BLaER1 treated with 17β-estradiol and CSF1 and Interleukin-3, amounts not matched to agents 10 nM and 100 nM (cell line): ENCODE results near the gene POLR3G.

ENCODE experiments used
- H3K27ac ChIP-seq, 11 experiments: shearing (Covaris generic); formaldehyde crosslinking; 2 replicates each; pipeline ENCODE4 v1.8.1; 2022
- H3K27me3 ChIP-seq, 11 experiments: shearing (Covaris generic); formaldehyde crosslinking; 2 replicates each; pipeline ENCODE4 v1.8.1; 2022
- H3K36me3 ChIP-seq, 11 experiments: shearing (Covaris generic); formaldehyde crosslinking; 2 replicates each; pipeline ENCODE4 v1.8.1; 2022
- H3K4me1 ChIP-seq, 10 experiments: shearing (Covaris generic); formaldehyde crosslinking; 2 replicates each; pipeline ENCODE4 v1.8.1; 2022
- H3K4me2 ChIP-seq, 11 experiments: shearing (Covaris generic); formaldehyde crosslinking; 2 replicates each; pipeline ENCODE4 v1.8.1; 2022
- H3K4me3 ChIP-seq, 10 experiments: shearing (Covaris generic); formaldehyde crosslinking; 2 replicates each; pipeline ENCODE4 v1.8.1; 2022
- H3K9ac ChIP-seq, 11 experiments: shearing (Covaris generic); formaldehyde crosslinking; 2 replicates each; pipeline ENCODE4 v1.8.1; 2022
- H3K9me3 ChIP-seq, 11 experiments: shearing (Covaris generic); formaldehyde crosslinking; replicated peaks in 1 of 11; 2 replicates each; pipeline ENCODE4 v1.8.1; 2022
- H4K20me1 ChIP-seq, 11 experiments: shearing (Covaris generic); formaldehyde crosslinking; 2 replicates each; pipeline ENCODE4 v1.8.1; 2022
- Cebpa-rat ChIP-seq, 11 experiments: shearing (Covaris generic); IDR thresholded peaks; 2 replicates each; pipeline ENCODE4 v1.8.1; 2022

The POLR3G gene

GRCh38 chr5:90474235-90475107, at the start of gene POLR3G, which contains the start of gene MBLAC2:
TSS of gene POLR3G (plus strand) at chr5:90474864. CDS start at chr5:90485568, 10,704 bp downstream.
TSS of gene MBLAC2 (minus strand) at chr5:90474771. CDS start at chr5:90474292, 479 bp downstream.
- H3K9me3 ChIP-seq: peaks cover 0 to 18% (median 5%) of the 10 kb centered on the region in 11 experiments; a peak in 11 of 22 replicates
- H3K27ac ChIP-seq: peak within 1 kb of the TSS in 10 of 11 experiments; percentile 62 to 88 (median 84); a peak in 21 of 22 replicates
- peaks cover 0 to 32% (median 9%) of the 10 kb centered on the region in 11 experiments; a peak in 12 of 22 replicates for H3K36me3 ChIP-seq
- no peak for TF ChIP-seq Cebpa-rat (IDR thresholded peaks at IDR 0.05)
- peak within 1 kb of the TSS; percentile 73 to 91 (median 83) for H3K4me3 ChIP-seq
- no peaks in the 10 kb centered on the region for H3K27me3 ChIP-seq
- peaks cover 11 to 41% (median 31%) of the 10 kb centered on the region in 10 experiments for H3K4me1 ChIP-seq
- peak within 1 kb of the TSS; percentile 87 to 99 (median 91) for H3K4me2 ChIP-seq
- no peaks in the 10 kb centered on the region for H4K20me1 ChIP-seq
- peak within 1 kb of the TSS; percentile 75 to 89 (median 83) for H3K9ac ChIP-seq

GRCh38 chr5:90434116-90434714, 40.4 kb upstream of the POLR3G start:
- no peak overlapping the region for H3K4me3 ChIP-seq
- H3K4me1 ChIP-seq: no peaks in the 10 kb centered on the region
- H3K4me2 ChIP-seq: no peak overlapping the region
- no peaks in the 10 kb centered on the region for H3K36me3 ChIP-seq
- TF ChIP-seq Cebpa-rat (IDR thresholded peaks at IDR 0.05): no peak
- no peak overlapping the region for H3K27ac ChIP-seq
- H3K27me3 ChIP-seq: no peaks in the 10 kb centered on the region
- H4K20me1 ChIP-seq: no peaks in the 10 kb centered on the region
- no peak overlapping the region for H3K9ac ChIP-seq
- H3K9me3 ChIP-seq: no peaks in the 10 kb centered on the region

- no peak for TF ChIP-seq Cebpa-rat (IDR thresholded peaks at IDR 0.05)
- peaks cover 0 to 9% (median 5%) of the 10 kb centered on the region in 10 experiments; a peak in 6 of 20 replicates for H3K4me1 ChIP-seq
- H4K20me1 ChIP-seq: no peaks in the 10 kb centered on the region
- no peak overlapping the region for H3K9ac ChIP-seq
- no peaks in the 10 kb centered on the region for H3K27me3 ChIP-seq
- no peaks in the 10 kb centered on the region for H3K9me3 ChIP-seq
- H3K27ac ChIP-seq: no peak overlapping the region
- no peak overlapping the region for H3K4me3 ChIP-seq
- no peaks in the 10 kb centered on the region for H3K36me3 ChIP-seq
- no peak overlapping the region for H3K4me2 ChIP-seq
Observed at GRCh38 chr5:90437663-90438062, 37.0 kb upstream of the POLR3G start.

GRCh38 chr5:90438100-90438499, 36.6 kb upstream of the POLR3G start:
- H3K9me3 ChIP-seq: no peaks in the 10 kb centered on the region
- no peak overlapping the region for H3K4me2 ChIP-seq
- H3K27me3 ChIP-seq: no peaks in the 10 kb centered on the region
- H3K4me3 ChIP-seq: no peak overlapping the region
- H3K9ac ChIP-seq: no peak overlapping the region
- H3K27ac ChIP-seq: no peak overlapping the region
- H4K20me1 ChIP-seq: no peaks in the 10 kb centered on the region
- peaks cover 0 to 9% (median 5%) of the 10 kb centered on the region in 10 experiments; a peak in 6 of 20 replicates for H3K4me1 ChIP-seq
- no peak for TF ChIP-seq Cebpa-rat (IDR thresholded peaks at IDR 0.05)
- no peaks in the 10 kb centered on the region for H3K36me3 ChIP-seq

- no peaks in the 10 kb centered on the region for H3K36me3 ChIP-seq
- TF ChIP-seq Cebpa-rat (IDR thresholded peaks at IDR 0.05): no peak
- H3K9ac ChIP-seq: no peak overlapping the region
- H3K27ac ChIP-seq: no peak overlapping the region
- H3K27me3 ChIP-seq: no peaks in the 10 kb centered on the region
- H3K4me3 ChIP-seq: no peak overlapping the region
- peaks cover 0 to 9% (median 5%) of the 10 kb centered on the region in 10 experiments; a peak in 6 of 20 replicates for H3K4me1 ChIP-seq
- H3K9me3 ChIP-seq: no peaks in the 10 kb centered on the region
- peak overlapping the region in 4 of 11 experiments; percentile 55 to 84 (median 76); a peak in 4 of 22 replicates for H3K4me2 ChIP-seq
- no peaks in the 10 kb centered on the region for H4K20me1 ChIP-seq
Observed at GRCh38 chr5:90440644-90441043, 34.0 kb upstream of the POLR3G start.

- H3K36me3 ChIP-seq: peaks cover 0 to 15% (median 7%) of the 10 kb centered on the region in 11 experiments; a peak in 9 of 22 replicates
- TF ChIP-seq Cebpa-rat (IDR thresholded peaks at IDR 0.05): no peak
- H3K9ac ChIP-seq: no peak overlapping the region
- no peaks in the 10 kb centered on the region for H3K4me1 ChIP-seq
- no peak overlapping the region for H3K4me3 ChIP-seq
- H3K27me3 ChIP-seq: no peaks in the 10 kb centered on the region
- no peak overlapping the region for H3K27ac ChIP-seq
- H4K20me1 ChIP-seq: no peaks in the 10 kb centered on the region
- no peak overlapping the region for H3K4me2 ChIP-seq
- peaks cover 9 to 17% (median 15%) of the 10 kb centered on the region in 11 experiments; a peak in 21 of 22 replicates for H3K9me3 ChIP-seq
Observed at GRCh38 chr5:90446961-90447360, 27.7 kb upstream of the POLR3G start.

- Histone ChIP-seq H3K36me3 (peaks cover 0 to 28% (median 12%) of the 10 kb centered on the region in 11 experiments; a peak in 13 of 22 replicates), H3K9me3 (peaks cover 0 to 7% (median 0%) of the 10 kb centered on the region in 11 experiments; a peak in 3 of 22 replicates), H3K4me1 (peaks cover 0 to 11% (median 0%) of the 10 kb centered on the region in 10 experiments; a peak in 2 of 20 replicates), H3K4me3 (no peak overlapping the region), H4K20me1 (no peaks in the 10 kb centered on the region), H3K4me2 (no peak overlapping the region), H3K9ac (no peak overlapping the region), H3K27ac (no peak overlapping the region), H3K27me3 (no peaks in the 10 kb centered on the region)
- TF ChIP-seq Cebpa-rat (IDR thresholded peaks at IDR 0.05): no peak
Observed at GRCh38 chr5:90461288-90461687, 13.4 kb upstream of the POLR3G start.

- peaks cover 0 to 41% (median 20%) of the 10 kb centered on the region in 11 experiments; a peak in 11 of 22 replicates for H3K36me3 ChIP-seq
- peaks cover 0 to 31% (median 10%) of the 10 kb centered on the region in 11 experiments; a peak in 13 of 22 replicates for H3K9me3 ChIP-seq
- H3K27ac ChIP-seq: peak overlapping the region in 9 of 11 experiments; percentile 73 to 88 (median 86); a peak in 16 of 22 replicates
- H3K9ac ChIP-seq: peak overlapping the region; percentile 75 to 89 (median 83)
- H3K4me1 ChIP-seq: peaks cover 11 to 41% (median 31%) of the 10 kb centered on the region in 10 experiments
- H3K4me3 ChIP-seq: peak overlapping the region; percentile 73 to 91 (median 83)
- peak overlapping the region; percentile 87 to 99 (median 91) for H3K4me2 ChIP-seq
- H3K27me3 ChIP-seq: no peaks in the 10 kb centered on the region
- TF ChIP-seq Cebpa-rat (IDR thresholded peaks at IDR 0.05): no peak
- H4K20me1 ChIP-seq: no peaks in the 10 kb centered on the region
Observed at GRCh38 chr5:90472783-90473395, 1.8 kb upstream of the POLR3G start.
